ENCODE results near the gene FAU. TPM values are rescaled to one million over a fixed set of nuclear protein-coding genes. Genes with fewer than 3 reads are reported as not detected.

FAU gene
- total and polyA plus RNA-seq, 4 donors: 674 to 1,172 (median 921) TPM

- intact Hi-C loops (cut with DNase I): no loop called here
- Histone ChIP-seq H3K36me3 (ENCODE audit: control insufficient read depth in 1 of 2, insufficient read depth in 2 of 2, low read length in 1 of 2) (no peaks in the 10 kb centered on the region), H3K4me3 (ENCODE audit: low read length in 2 of 2) (no peak overlapping the region), H3K27ac (ENCODE audit: low read depth in 1 of 2, low read length in 2 of 2) (no peak overlapping the region), H3K27me3 (ENCODE audit: control insufficient read depth in 1 of 2, insufficient read depth in 2 of 2, low read length in 1 of 2) (no peaks in the 10 kb centered on the region), H3K9me3 (ENCODE audit: control insufficient read depth, low read length) (no peaks in the 10 kb centered on the region), H3K4me1 (ENCODE audit: control insufficient read depth in 1 of 2, insufficient read depth in 2 of 2, low read length in 2 of 2) (no peaks in the 10 kb centered on the region)
- no peak for DNase-seq
- ATAC-seq (ENCODE audit: low FRiP score): no peak
- WGBS, 2 donors: 4 to 7% methylated on average over 14 of the region's 14 CpGs
Observed at GRCh38 chr11:65113361-65113756, 8.6 kb downstream of the FAU start.

DNA sequence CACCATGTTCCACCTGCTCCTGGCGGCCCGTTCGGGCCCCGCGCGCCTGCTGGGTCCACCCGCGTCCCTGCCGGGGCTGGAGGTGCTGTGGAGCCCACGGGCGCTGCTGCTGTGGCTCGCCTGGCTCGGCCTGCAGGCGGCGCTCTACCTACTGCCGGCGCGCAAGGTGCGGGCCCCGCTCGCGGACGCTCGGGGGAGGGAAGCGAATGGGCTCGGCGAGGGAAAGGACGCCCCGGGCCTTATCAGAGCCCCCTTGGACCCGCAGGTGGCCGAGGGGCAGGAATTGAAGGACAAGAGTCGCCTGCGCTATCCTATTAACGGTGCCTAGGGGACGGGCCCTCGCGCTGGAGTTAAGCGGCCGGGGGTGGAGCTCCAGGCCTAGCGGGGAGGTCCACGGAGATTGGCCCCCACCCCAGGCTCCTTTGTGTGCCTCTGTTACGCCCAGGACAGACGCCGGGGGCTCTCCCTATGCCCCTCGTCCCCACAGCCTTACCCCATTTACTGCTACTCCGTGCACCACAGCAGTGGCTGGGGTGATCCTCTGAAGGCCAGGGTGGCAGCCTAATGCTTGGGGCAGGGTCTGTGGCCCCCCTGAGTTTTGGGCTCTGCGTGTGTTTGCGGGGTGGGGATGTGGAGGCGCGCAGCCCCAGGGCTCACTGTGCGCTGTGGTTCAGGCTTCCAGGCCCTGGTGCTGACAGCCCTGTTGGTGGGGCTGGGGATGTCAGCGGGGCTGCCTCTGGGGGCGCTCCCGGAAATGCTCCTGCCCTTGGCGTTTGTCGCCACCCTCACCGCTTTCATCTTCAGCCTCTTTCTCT, 9.2 kb downstream of the FAU start:
- ATAC-seq (ENCODE audit: low FRiP score) (peak; percentile 55), DNase-seq (peak; percentile 77 to 92)
- Histone ChIP-seq H3K4me3 (ENCODE audit: low read length in 2 of 2) (peak overlapping the region in 1 of 2 donors; percentile 4), H3K4me1 (ENCODE audit: control insufficient read depth in 1 of 2, insufficient read depth in 2 of 2, low read length in 2 of 2) (no peaks in the 10 kb centered on the region), H3K27ac (ENCODE audit: low read depth in 1 of 2, low read length in 2 of 2) (no peak overlapping the region), H3K36me3 (ENCODE audit: control insufficient read depth in 1 of 2, insufficient read depth in 2 of 2, low read length in 1 of 2) (peaks cover 0 to 3% of the 10 kb centered on the region in 2 donors), H3K9me3 (ENCODE audit: control insufficient read depth, low read length) (no peaks in the 10 kb centered on the region), H3K27me3 (ENCODE audit: control insufficient read depth in 1 of 2, insufficient read depth in 2 of 2, low read length in 1 of 2) (no peaks in the 10 kb centered on the region)
- intact Hi-C loops (cut with DNase I): no loop called here
- WGBS, 2 donors: 1% methylated on average over 56 to 57 of the region's 57 CpGs

- intact Hi-C loops (cut with DNase I): no loop called here
- H3K4me1 ChIP-seq (ENCODE audit: control insufficient read depth in 1 of 2, insufficient read depth in 2 of 2, low read length in 2 of 2): no peaks in the 10 kb centered on the region
Observed at GRCh38 chr11:65111744-65112545, 10.0 kb downstream of the FAU start, which contains the start of gene TM7SF2. Gene TM7SF2 (plus strand): TSS chr11:65111872. CDS start chr11:65112016, 144 bp downstream.

GRCh38 chr11:65111159-65111743, 10.7 kb downstream of the FAU start:
- Histone ChIP-seq H3K9me3 (ENCODE audit: control insufficient read depth, low read length) (no peaks in the 10 kb centered on the region), H3K27ac (ENCODE audit: low read depth in 1 of 2, low read length in 2 of 2) (no peak overlapping the region), H3K4me1 (ENCODE audit: control insufficient read depth in 1 of 2, insufficient read depth in 2 of 2, low read length in 2 of 2) (no peaks in the 10 kb centered on the region), H3K27me3 (ENCODE audit: control insufficient read depth in 1 of 2, insufficient read depth in 2 of 2, low read length in 1 of 2) (no peaks in the 10 kb centered on the region), H3K4me3 (ENCODE audit: low read length in 2 of 2) (no peak overlapping the region), H3K36me3 (ENCODE audit: control insufficient read depth in 1 of 2, insufficient read depth in 2 of 2, low read length in 1 of 2) (peaks cover 0 to 4% of the 10 kb centered on the region in 2 donors)
- 61 to 63% methylated on average over 31 of the region's 31 CpGs for WGBS, 2 donors
- ATAC-seq (ENCODE audit: low FRiP score): no peak
- DNase-seq: no peak
- intact Hi-C loops (cut with DNase I): no loop called here

More at GRCh38 chr11:65111744-65112545, 10.0 kb downstream of the FAU start, which contains the start of gene TM7SF2:
- Histone ChIP-seq H3K36me3 (ENCODE audit: control insufficient read depth in 1 of 2, insufficient read depth in 2 of 2, low read length in 1 of 2) (peaks cover 0 to 4% of the 10 kb centered on the region in 2 donors), H3K9me3 (ENCODE audit: control insufficient read depth, low read length) (no peaks in the 10 kb centered on the region), H3K27ac (ENCODE audit: low read depth in 1 of 2, low read length in 2 of 2) (peak within 1 kb of the TSS in 1 of 2 donors; percentile 28), H3K27me3 (ENCODE audit: control insufficient read depth in 1 of 2, insufficient read depth in 2 of 2, low read length in 1 of 2) (no peaks in the 10 kb centered on the region), H3K4me3 (ENCODE audit: low read length in 2 of 2) (peak within 1 kb of the TSS in 1 of 2 donors; percentile 4)
- DNase-seq: peak; percentile 97 to 99
- 0 to 1% methylated on average over 54 to 64 of the region's 64 CpGs for WGBS, 2 donors
- peak; percentile 91 for ATAC-seq (ENCODE audit: low FRiP score)

- Histone ChIP-seq H3K4me3 (ENCODE audit: low read length in 2 of 2) (no peak overlapping the region), H3K4me1 (ENCODE audit: control insufficient read depth in 1 of 2, insufficient read depth in 2 of 2, low read length in 2 of 2) (no peaks in the 10 kb centered on the region), H3K36me3 (ENCODE audit: control insufficient read depth in 1 of 2, insufficient read depth in 2 of 2, low read length in 1 of 2) (peaks cover 0 to 4% of the 10 kb centered on the region in 2 donors), H3K27me3 (ENCODE audit: control insufficient read depth in 1 of 2, insufficient read depth in 2 of 2, low read length in 1 of 2) (no peaks in the 10 kb centered on the region), H3K9me3 (ENCODE audit: control insufficient read depth, low read length) (no peaks in the 10 kb centered on the region), H3K27ac (ENCODE audit: low read depth in 1 of 2, low read length in 2 of 2) (peak overlapping the region in 1 of 2 donors; percentile 28)
- peak; percentile 90 to 96 for DNase-seq
- intact Hi-C loops (cut with DNase I): no loop called here
- 8 to 12% methylated on average over 18 of the region's 18 CpGs for WGBS, 2 donors
- peak; percentile 81 for ATAC-seq (ENCODE audit: low FRiP score)
Observed at GRCh38 chr11:65110354-65110861, 11.5 kb downstream of the FAU start.

DNA sequence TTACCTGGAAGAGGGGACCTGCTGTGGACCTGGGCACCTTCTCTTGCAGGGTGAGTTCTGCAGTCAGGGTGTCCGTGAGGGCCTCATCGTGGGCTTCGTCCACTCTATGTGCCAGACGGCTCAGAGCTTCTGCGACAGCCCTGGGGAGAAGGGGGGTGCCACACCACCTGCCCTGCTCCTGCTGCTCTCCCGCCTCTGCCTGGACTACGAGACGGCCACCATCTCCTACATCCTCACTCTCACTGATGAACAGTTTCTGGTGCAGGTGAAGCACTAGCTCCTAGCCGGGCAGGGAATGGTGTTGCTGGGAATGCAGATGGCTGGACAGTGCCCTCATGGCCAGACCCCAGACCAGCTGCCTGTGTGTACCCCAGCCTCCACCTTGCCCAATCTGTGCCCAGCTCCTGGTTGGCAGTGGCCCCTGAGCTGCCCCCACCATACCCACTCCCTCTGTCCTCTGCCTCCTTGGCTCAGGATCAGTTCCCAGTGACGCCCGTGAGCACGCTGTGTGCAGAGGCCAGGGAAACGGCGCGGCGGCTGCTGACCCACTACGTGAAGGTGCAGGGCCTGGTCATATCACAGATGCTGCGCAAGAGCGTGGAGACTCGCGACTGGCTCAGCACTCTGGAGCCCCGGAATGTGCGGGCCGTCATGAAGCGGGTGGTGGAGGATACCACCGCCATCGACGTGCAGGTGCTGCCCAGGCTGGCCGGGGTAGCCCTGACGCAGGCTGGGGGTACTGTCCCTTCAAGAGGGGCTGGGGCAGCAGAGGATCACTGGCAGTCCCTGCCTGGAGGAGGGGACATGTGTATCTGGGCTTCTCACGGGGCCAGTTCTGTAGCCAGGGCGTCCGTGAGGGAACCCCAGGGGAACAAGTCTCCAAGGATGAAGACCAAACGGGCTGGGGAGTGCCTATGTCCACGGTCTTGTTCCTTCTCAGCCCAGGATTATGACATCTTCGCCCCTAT, 12.4 kb downstream of the FAU start:
- no peaks in the 10 kb centered on the region for H3K27me3 ChIP-seq (ENCODE audit: control insufficient read depth in 1 of 2, insufficient read depth in 2 of 2, low read length in 1 of 2)
- intact Hi-C loops (cut with DNase I): no loop called here
- no peak for ATAC-seq (ENCODE audit: low FRiP score)
- H3K4me3 ChIP-seq (ENCODE audit: low read length in 2 of 2): no peak overlapping the region
- H3K27ac ChIP-seq (ENCODE audit: low read depth in 1 of 2, low read length in 2 of 2): no peak overlapping the region
- WGBS, 2 donors: 86 to 87% methylated on average over 36 of the region's 36 CpGs
- no peaks in the 10 kb centered on the region for H3K9me3 ChIP-seq (ENCODE audit: control insufficient read depth, low read length)
- H3K4me1 ChIP-seq (ENCODE audit: control insufficient read depth in 1 of 2, insufficient read depth in 2 of 2, low read length in 2 of 2): no peaks in the 10 kb centered on the region
- peaks cover 0 to 4% of the 10 kb centered on the region in 2 donors for H3K36me3 ChIP-seq (ENCODE audit: control insufficient read depth in 1 of 2, insufficient read depth in 2 of 2, low read length in 1 of 2)
- no peak for DNase-seq

GRCh38 chr11:65108469-65109123, 13.3 kb downstream of the FAU start:
- DNase-seq (no peak), ATAC-seq (ENCODE audit: low FRiP score) (no peak)
- Histone ChIP-seq H3K27ac (ENCODE audit: low read depth in 1 of 2, low read length in 2 of 2) (no peak overlapping the region), H3K4me3 (ENCODE audit: low read length in 2 of 2) (no peak overlapping the region), H3K4me1 (ENCODE audit: control insufficient read depth in 1 of 2, insufficient read depth in 2 of 2, low read length in 2 of 2) (no peaks in the 10 kb centered on the region), H3K27me3 (ENCODE audit: control insufficient read depth in 1 of 2, insufficient read depth in 2 of 2, low read length in 1 of 2) (no peaks in the 10 kb centered on the region), H3K36me3 (ENCODE audit: control insufficient read depth in 1 of 2, insufficient read depth in 2 of 2, low read length in 1 of 2) (peaks cover 0 to 4% of the 10 kb centered on the region in 2 donors), H3K9me3 (ENCODE audit: control insufficient read depth, low read length) (no peaks in the 10 kb centered on the region)
- intact Hi-C loops (cut with DNase I): no loop called here
- 92 to 93% methylated on average over 38 of the region's 38 CpGs for WGBS, 2 donors
